HUES64 (cell line): ENCODE results near the gene ACP1.

Experiments used
- H3K27ac ChIP-seq: 2 replicates; pipeline ENCODE4 v1.7.0; 2013; ENCODE audit warnings: low read depth, low read length, inconsistent platforms
- H3K27me3 ChIP-seq: 2 replicates; pipeline ENCODE4 v1.6.1; 2013; ENCODE audit warnings: mild to moderate bottlenecking, low read length; ENCODE audit not compliant: insufficient read depth
- H3K36me3 ChIP-seq: 2 replicates; pipeline ENCODE4 v1.6.1; 2013; ENCODE audit warnings: mild to moderate bottlenecking, low read length; ENCODE audit not compliant: insufficient read depth
- H3K4me1 ChIP-seq: 2 replicates; pipeline ENCODE4 v1.6.1; 2013; ENCODE audit warnings: mild to moderate bottlenecking, low read length, moderate library complexity; ENCODE audit not compliant: insufficient read depth
- H3K4me3 ChIP-seq: 2 replicates; pipeline ENCODE4 v1.5.1; 2013; ENCODE audit warnings: mild to moderate bottlenecking, low read length, moderate library complexity
- H3K9ac ChIP-seq: 2 replicates; pipeline ENCODE4 v1.6.1; 2013; ENCODE audit warnings: mild to moderate bottlenecking, low read depth, low read length
- H3K9me3 ChIP-seq: 2 replicates; pipeline ENCODE4 v1.6.1; 2013; ENCODE audit warnings: low read depth, low read length; ENCODE audit not compliant: insufficient read depth
- WGBS: fragments of 150-250, 120-280 bp; methylation state at CpG from one replicate; pipeline ENCODE4 v1.1.7; 2013; ENCODE audit warnings: missing lambda C conversion rate; 5-methylcytosine and 5-hydroxymethylcytosine counted together

ACP1 gene

DNA sequence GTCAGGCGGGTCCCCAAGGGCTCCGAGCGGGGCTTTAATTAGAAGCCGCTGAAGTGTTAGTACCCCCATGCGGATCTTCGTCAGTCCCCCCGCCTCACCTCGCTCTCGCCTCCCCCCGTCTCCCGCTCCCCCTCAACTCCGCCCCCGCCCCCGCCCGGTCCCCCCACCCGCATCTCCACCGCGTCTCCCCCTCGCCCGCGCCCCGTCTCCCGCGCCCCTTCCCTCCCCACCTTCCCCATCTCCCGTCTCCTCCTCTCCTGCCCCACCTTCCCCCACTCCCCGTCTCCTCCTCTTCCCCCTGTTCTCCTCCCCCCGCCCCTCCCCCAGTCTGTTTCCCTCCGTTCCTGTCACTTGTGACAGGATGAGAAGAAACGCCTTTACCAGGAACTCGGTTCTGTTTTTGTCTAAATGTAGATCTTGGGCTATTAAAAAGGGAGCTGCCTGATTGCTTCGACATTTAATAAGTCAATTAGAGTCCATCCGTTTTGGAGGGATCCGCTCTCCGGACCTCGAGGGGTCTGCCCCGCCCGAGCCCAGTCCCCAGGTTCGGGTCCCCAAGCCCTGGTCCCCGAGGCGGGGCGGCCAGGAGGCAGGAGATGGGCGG is 24.1 kb downstream of the ACP1 start:
- Histone ChIP-seq H3K27ac (no peak overlapping the region), H3K4me1 (peaks cover 32% of the 10 kb centered on the region), H3K4me3 (peak overlapping the region; percentile 60), H3K9ac (no peak overlapping the region; the same call in 1 of the 2 replicates), H3K27me3 (peaks cover 86% of the 10 kb centered on the region), H3K9me3 (no peaks in the 10 kb centered on the region), H3K36me3 (no peaks in the 10 kb centered on the region)
- 2% methylated on average over 24 of the region's 42 CpGs for WGBS

GRCh38 chr2:289362-290089 is 24.8 kb downstream of the ACP1 start:
- Histone ChIP-seq H3K9me3 (no peaks in the 10 kb centered on the region), H3K4me1 (peaks cover 25% of the 10 kb centered on the region), H3K4me3 (peak overlapping the region; percentile 60), H3K36me3 (no peaks in the 10 kb centered on the region), H3K27me3 (peaks cover 80% of the 10 kb centered on the region), H3K9ac (no peak overlapping the region), H3K27ac (no peak overlapping the region)
- 1% methylated on average over 59 of the region's 60 CpGs for WGBS

DNA sequence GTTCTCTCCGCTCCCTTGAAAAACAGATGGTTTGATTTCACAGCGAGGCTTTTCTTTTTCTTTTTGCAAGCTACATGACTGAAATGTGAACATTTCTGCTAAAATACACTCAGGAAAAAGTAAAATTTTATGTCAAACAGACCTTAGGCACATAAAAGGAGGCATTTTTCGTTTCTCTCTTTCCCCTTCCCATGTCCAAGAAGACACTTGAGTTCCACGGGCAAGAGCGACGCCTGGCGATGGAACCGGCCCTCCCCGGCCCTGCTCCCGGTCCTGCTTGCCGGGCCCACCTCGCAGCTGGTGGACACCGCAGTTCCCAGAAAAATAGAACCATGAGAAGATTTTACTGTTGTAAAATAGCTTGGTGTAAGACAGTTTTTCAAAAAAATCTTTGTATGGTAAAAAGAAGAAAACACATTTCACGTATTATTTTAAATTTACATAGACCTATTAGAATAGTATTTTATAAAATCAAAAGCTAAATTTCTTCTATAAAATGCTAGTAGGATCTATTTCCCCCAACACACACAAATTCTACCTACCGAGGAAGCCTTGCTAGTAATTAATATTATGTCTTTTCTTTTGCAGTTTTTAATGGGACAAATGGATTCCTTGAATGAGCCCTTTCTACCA is 25.5 kb downstream of the ACP1 start:
- peaks cover 73% of the 10 kb centered on the region for H3K27me3 ChIP-seq
- peaks cover 18% of the 10 kb centered on the region for H3K4me1 ChIP-seq
- 3% methylated on average over 13 of the region's 15 CpGs for WGBS
- no peak overlapping the region for H3K9ac ChIP-seq
- H3K36me3 ChIP-seq, result no peaks in the 10 kb centered on the region
- H3K27ac ChIP-seq, result no peak overlapping the region
- peak overlapping the region; percentile 60 for H3K4me3 ChIP-seq
- H3K9me3 ChIP-seq, result no peaks in the 10 kb centered on the region

DNA sequence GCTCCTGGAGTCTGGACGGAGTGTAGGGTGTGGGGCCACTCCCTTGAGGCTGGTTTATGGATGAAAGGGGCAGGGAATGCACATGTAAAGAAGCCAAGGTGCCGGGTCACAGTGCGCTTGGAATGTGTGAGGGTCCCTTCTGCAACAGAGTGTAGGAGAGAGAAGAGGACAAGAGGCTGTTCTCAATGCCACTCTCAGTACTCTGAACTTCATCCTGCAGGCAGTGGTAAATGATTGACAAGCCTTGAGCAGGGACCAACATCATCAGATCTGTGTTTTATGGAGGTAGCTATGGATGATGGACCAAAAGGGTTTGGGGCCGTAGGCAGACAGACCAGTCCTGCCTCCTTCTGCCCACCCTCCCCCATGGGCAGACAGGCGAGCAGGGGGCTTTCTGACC is 30.3 kb downstream of the ACP1 start:
- 87% methylated on average over 5 of the region's 5 CpGs for WGBS

GRCh38 chr2:296354-296753 is 31.6 kb downstream of the ACP1 start:
- Histone ChIP-seq H3K4me1 (no peaks in the 10 kb centered on the region), H3K27me3 (peaks cover 15% of the 10 kb centered on the region), H3K9ac (no peak overlapping the region), H3K36me3 (no peaks in the 10 kb centered on the region), H3K27ac (no peak overlapping the region), H3K4me3 (no peak overlapping the region), H3K9me3 (no peaks in the 10 kb centered on the region)
- 93% methylated on average over 3 of the region's 3 CpGs for WGBS

More for the DNA sequence above, 30.3 kb downstream of the ACP1 start:
- no peaks in the 10 kb centered on the region for H3K9me3 ChIP-seq
- H3K4me3 ChIP-seq, result no peak overlapping the region
- no peak overlapping the region for H3K9ac ChIP-seq
- no peaks in the 10 kb centered on the region for H3K4me1 ChIP-seq
- H3K36me3 ChIP-seq, result no peaks in the 10 kb centered on the region
- H3K27me3 ChIP-seq, result peaks cover 28% of the 10 kb centered on the region
- H3K27ac ChIP-seq, result no peak overlapping the region

GRCh38 chr2:305366-305765 is 40.6 kb downstream of the ACP1 start:
- Histone ChIP-seq H3K9ac (no peak overlapping the region), H3K9me3 (0 out of 2 replicates have a peak, but pooled peaks cover 2% of the 10 kb centered on the region), H3K27me3 (no peaks in the 10 kb centered on the region), H3K36me3 (no peaks in the 10 kb centered on the region), H3K4me3 (no peak overlapping the region), H3K27ac (no peak overlapping the region), H3K4me1 (peaks cover 14% of the 10 kb centered on the region)
- 87% methylated on average over 9 of the region's 9 CpGs for WGBS

DNA sequence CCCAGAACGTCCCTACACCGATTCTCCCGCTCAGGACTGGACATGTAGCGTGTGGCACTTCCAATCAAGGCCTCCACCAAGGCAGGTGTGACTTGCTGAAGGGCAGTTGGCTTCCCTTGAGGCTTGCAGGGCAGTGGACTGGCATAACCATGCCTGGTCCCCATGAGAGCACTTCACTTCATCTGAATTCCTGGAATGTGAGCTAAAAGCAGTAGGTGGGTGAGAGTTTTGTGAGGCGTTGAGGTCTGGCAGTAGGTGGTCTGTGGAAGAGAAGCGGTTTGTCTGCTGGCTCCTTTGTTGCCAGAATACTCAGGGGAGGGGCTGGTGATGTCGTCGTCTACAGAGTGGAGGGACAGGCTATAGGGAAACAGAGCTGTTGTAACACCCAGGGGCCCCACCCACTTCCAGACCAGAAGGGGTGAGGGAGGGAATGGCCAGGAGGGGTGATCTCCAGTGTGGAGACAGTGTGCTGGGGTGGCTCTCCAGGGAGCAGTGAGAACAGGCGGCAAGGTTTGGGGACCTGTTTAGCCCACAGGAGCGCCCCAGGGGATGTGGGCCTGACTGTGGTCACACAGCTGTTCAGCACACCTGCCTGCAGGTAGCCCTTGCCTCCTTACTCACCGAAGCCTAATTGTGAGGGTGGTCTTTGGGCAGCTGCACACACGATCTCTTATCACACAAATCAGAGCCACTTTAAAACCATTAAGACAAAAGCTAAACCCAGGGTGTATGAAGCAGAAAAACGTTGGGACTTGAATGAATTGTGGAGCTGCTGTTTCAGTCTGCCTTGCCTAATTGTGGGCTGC is 44.6 kb downstream of the ACP1 start:
- Histone ChIP-seq H3K9ac (peak overlapping the region; percentile 58), H3K4me1 (peaks cover 22% of the 10 kb centered on the region), H3K27me3 (no peaks in the 10 kb centered on the region), H3K27ac (peak overlapping the region; percentile 86), H3K4me3 (no peak overlapping the region; the same call in 1 of the 2 replicates), H3K9me3 (no peaks in the 10 kb centered on the region), H3K36me3 (no peaks in the 10 kb centered on the region)
- WGBS, result 34% methylated on average over 12 of the region's 13 CpGs

DNA sequence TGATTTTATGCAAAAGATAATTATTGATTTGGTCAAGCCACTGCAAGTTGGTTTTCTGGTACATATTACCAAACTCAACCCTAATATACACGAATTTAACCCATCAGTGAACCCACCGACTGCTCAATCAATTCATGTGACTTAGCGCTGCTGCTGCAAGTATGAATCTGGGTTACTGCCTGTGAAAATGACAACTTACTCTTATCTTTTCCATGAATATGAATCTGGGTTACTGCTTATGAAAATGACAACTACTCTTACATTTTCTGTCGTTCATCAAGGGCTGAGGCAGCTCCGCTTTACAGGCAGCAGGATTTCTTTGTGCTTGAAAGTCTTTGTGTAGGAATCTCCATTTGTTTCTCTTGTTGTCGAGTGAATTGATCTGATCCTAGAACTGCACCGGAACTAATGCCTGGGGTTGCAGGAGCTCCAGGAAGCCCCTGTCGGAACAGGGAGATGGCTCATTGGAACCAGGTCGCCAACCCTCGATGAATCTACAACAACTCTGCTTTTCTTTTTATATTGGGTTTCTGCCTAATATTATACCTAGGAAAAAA is 45.3 kb downstream of the ACP1 start:
- Histone ChIP-seq H3K4me3 (no peak overlapping the region), H3K9ac (peak overlapping the region; percentile 58), H3K4me1 (peaks cover 22% of the 10 kb centered on the region), H3K36me3 (no peaks in the 10 kb centered on the region), H3K27me3 (no peaks in the 10 kb centered on the region), H3K9me3 (no peaks in the 10 kb centered on the region), H3K27ac (peak overlapping the region; percentile 77)
- 58% methylated on average over 10 of the region's 10 CpGs for WGBS

DNA sequence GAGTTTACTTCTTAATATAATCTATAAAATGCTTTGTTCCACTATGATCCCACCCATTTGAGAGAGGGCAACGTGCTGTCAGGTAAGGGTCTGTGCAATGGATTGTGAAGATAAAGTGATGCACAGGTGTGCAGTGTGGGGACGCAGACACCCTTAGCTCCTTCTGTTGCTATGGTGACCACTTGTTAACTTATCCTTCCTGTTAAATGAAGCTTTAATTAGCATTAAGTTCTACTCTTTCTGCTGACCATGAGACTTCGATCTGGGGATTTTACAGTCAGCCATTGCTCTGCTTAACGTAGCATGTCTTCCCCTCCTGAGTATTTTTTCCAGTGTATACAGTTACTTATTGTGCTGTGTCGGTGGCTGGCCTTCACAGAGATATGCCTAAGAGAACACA is 46.2 kb downstream of the ACP1 start:
- H3K4me3 ChIP-seq, result no peak overlapping the region
- 97% methylated on average over 4 of the region's 5 CpGs for WGBS
- H3K27me3 ChIP-seq, result no peaks in the 10 kb centered on the region
- H3K9ac ChIP-seq, result no peak overlapping the region
- no peak overlapping the region for H3K27ac ChIP-seq
- no peaks in the 10 kb centered on the region for H3K9me3 ChIP-seq
- peaks cover 22% of the 10 kb centered on the region for H3K4me1 ChIP-seq
- H3K36me3 ChIP-seq, result no peaks in the 10 kb centered on the region

DNA sequence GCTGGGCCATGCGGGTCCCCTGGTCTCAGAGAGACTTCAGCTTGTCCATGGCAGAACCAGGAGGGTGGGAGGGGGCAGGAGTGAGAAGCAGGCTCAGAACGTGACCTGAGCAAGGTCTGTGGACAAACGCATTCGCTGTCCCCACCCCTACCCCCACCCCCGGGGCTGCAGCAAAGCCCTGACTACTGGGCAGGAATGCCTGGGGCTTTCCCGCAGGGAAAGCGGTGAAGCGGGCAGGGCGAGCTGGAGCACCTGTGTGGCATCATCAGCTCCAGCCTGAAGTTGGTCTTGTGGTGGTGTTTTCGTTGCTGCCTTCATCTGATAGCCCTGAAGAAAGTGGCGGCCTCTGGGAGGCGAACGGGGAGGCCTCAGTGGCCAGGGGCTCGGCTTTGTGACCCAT is 49.2 kb downstream of the ACP1 start:
- Histone ChIP-seq H3K4me3 (no peak overlapping the region), H3K27me3 (no peaks in the 10 kb centered on the region), H3K36me3 (no peaks in the 10 kb centered on the region), H3K9ac (no peak overlapping the region), H3K9me3 (no peaks in the 10 kb centered on the region), H3K4me1 (peaks cover 35% of the 10 kb centered on the region), H3K27ac (no peak overlapping the region)
- WGBS, result 82% methylated on average over 14 of the region's 14 CpGs
